ENCODE results near the gene ERC2.

ERC2 gene

GRCh38 chr3:55958605-55959004, 509.7 kb downstream of the ERC2 start:
- TF ChIP-seq FOXM1 (IDR thresholded peaks at IDR 0.05; ENCODE audit: borderline replicate concordance, low read depth): no peak
- TF ChIP-seq CREB1 (IDR thresholded peaks at IDR 0.05; ENCODE audit: low read depth): no peak
- no peak for TF ChIP-seq REST (IDR thresholded peaks at IDR 0.05; ENCODE audit: low read depth)
- no peak for TF ChIP-seq TEAD4 (IDR thresholded peaks at IDR 0.05)
- no peak for TF ChIP-seq RAD21 (IDR thresholded peaks at IDR 0.05; ENCODE audit: low read depth)
- TF ChIP-seq TCF12 (IDR thresholded peaks at IDR 0.05; ENCODE audit: low read depth): no peak
- no peak for TF ChIP-seq MAX (IDR thresholded peaks at IDR 0.05)
- TF ChIP-seq CEBPB (IDR thresholded peaks at IDR 0.05): no peak
- TF ChIP-seq EGR1 (IDR thresholded peaks at IDR 0.05): no peak
- no peak for TF ChIP-seq EP300 (IDR thresholded peaks at IDR 0.05; ENCODE audit: borderline replicate concordance)
- no peak for TF ChIP-seq YY1 (IDR thresholded peaks at IDR 0.05; ENCODE audit: low read depth)
- TF ChIP-seq NFIC (IDR thresholded peaks at IDR 0.05): no peak
- no peak for TF ChIP-seq ZBTB7A (IDR thresholded peaks at IDR 0.05; ENCODE audit: low read depth)
- TF ChIP-seq USF1 (IDR thresholded peaks at IDR 0.05): no peak
- no peak for TF ChIP-seq TAF1 (IDR thresholded peaks at IDR 0.05; ENCODE audit: low read depth)

GRCh38 chr3:55955891-55956477, 512.3 kb downstream of the ERC2 start:
- TF ChIP-seq TEAD4 (IDR thresholded peaks at IDR 0.05): no peak
- TF ChIP-seq CEBPB (IDR thresholded peaks at IDR 0.05): no peak

GRCh38 chr3:55951388-55951787, 516.9 kb downstream of the ERC2 start:
- TF ChIP-seq REST (IDR thresholded peaks at IDR 0.05; ENCODE audit: low read depth): no peak
- no peak for TF ChIP-seq RAD21 (IDR thresholded peaks at IDR 0.05; ENCODE audit: low read depth)
- TF ChIP-seq CEBPB (IDR thresholded peaks at IDR 0.05): no peak
- TF ChIP-seq TAF1 (IDR thresholded peaks at IDR 0.05; ENCODE audit: low read depth): no peak
- TF ChIP-seq ZBTB7A (IDR thresholded peaks at IDR 0.05; ENCODE audit: low read depth): no peak
- no peak for TF ChIP-seq TEAD4 (IDR thresholded peaks at IDR 0.05)
- TF ChIP-seq EP300 (IDR thresholded peaks at IDR 0.05; ENCODE audit: borderline replicate concordance): no peak
- TF ChIP-seq USF1 (IDR thresholded peaks at IDR 0.05): no peak
- no peak for TF ChIP-seq TCF12 (IDR thresholded peaks at IDR 0.05; ENCODE audit: low read depth)
- TF ChIP-seq EGR1 (IDR thresholded peaks at IDR 0.05): no peak
- no peak for TF ChIP-seq FOXM1 (IDR thresholded peaks at IDR 0.05; ENCODE audit: borderline replicate concordance, low read depth)
- no peak for TF ChIP-seq MAX (IDR thresholded peaks at IDR 0.05)
- no peak for TF ChIP-seq YY1 (IDR thresholded peaks at IDR 0.05; ENCODE audit: low read depth)

- no peak for TF ChIP-seq ZBTB7A (IDR thresholded peaks at IDR 0.05; ENCODE audit: low read depth)
- no peak for TF ChIP-seq RAD21 (IDR thresholded peaks at IDR 0.05; ENCODE audit: low read depth)
- TF ChIP-seq FOXM1 (IDR thresholded peaks at IDR 0.05; ENCODE audit: borderline replicate concordance, low read depth): no peak
- TF ChIP-seq TCF12 (IDR thresholded peaks at IDR 0.05; ENCODE audit: low read depth): no peak
- TF ChIP-seq TEAD4 (IDR thresholded peaks at IDR 0.05): no peak
- TF ChIP-seq MAX (IDR thresholded peaks at IDR 0.05): no peak
- TF ChIP-seq EGR1 (IDR thresholded peaks at IDR 0.05): no peak
- no peak for TF ChIP-seq NFIC (IDR thresholded peaks at IDR 0.05)
- no peak for TF ChIP-seq TAF1 (IDR thresholded peaks at IDR 0.05; ENCODE audit: low read depth)
- no peak for TF ChIP-seq USF1 (IDR thresholded peaks at IDR 0.05)
- no peak for TF ChIP-seq CEBPB (IDR thresholded peaks at IDR 0.05)
- no peak for TF ChIP-seq EP300 (IDR thresholded peaks at IDR 0.05; ENCODE audit: borderline replicate concordance)
- TF ChIP-seq YY1 (IDR thresholded peaks at IDR 0.05; ENCODE audit: low read depth): no peak
- TF ChIP-seq REST (IDR thresholded peaks at IDR 0.05; ENCODE audit: low read depth): no peak
- no peak for TF ChIP-seq CREB1 (IDR thresholded peaks at IDR 0.05; ENCODE audit: low read depth)
Observed at GRCh38 chr3:55947406-55947805, 520.9 kb downstream of the ERC2 start.

Measured in Ishikawa (cell line).